ENCODE measurements around the gene FOXO6.

- TF ChIP-seq CTCF (conservative IDR thresholded peaks at IDR 0.05) = no peak
- no peak for TF ChIP-seq EZH2 (IDR thresholded peaks at IDR 0.05; ENCODE audit: low read depth)
Measured at GRCh38 chr1:41373373-41373772, 12.1 kb downstream of the FOXO6 start.

Data from PC-9 (cell line).